Keratinocyte (primary cell): Measurements from ENCODE around the gene RHOJ. TPM values are rescaled to one million over a fixed set of nuclear protein-coding genes. Genes with fewer than 3 reads are reported as not detected.

Experiments
- DNase-seq: peaks from one replicate; pipeline ENCODE4 v3.0.0-alpha.2; 2011; ENCODE audit warnings: low read depth, missing footprints, low spot score
- FAIRE-seq: peaks from 2 replicates; lab custom pipeline; 2011; peaks lifted over from hg19 to GRCh38; lab: Jason Lieb, UNC
- H2AFZ ChIP-seq: 2 replicates; pipeline ENCODE4 v1.6.0; 2012; ENCODE audit warnings: low read length, control low read depth, inconsistent platforms; ENCODE audit not compliant: control insufficient read depth
- H3K27ac ChIP-seq: 2 replicates; pipeline ENCODE4 v1.5.1; 2011; ENCODE audit warnings: low read length; ENCODE audit not compliant: control insufficient read depth, insufficient read depth
- H3K27me3 ChIP-seq: 3 replicates; pipeline ENCODE4 v1.6.0; 2011; ENCODE audit warnings: low read length; ENCODE audit not compliant: control insufficient read depth, insufficient read depth; ENCODE audit errors: extremely low read depth
- H3K36me3 ChIP-seq, 2 experiments: 2 replicates in 1 of 2; 3 replicates in 1 of 2; pipeline ENCODE4 v1.5.1; 2011; ENCODE audit warnings: low read length in 2 of 2, mild to moderate bottlenecking in 1 of 2; ENCODE audit not compliant: control insufficient read depth in 2 of 2, insufficient read depth in 2 of 2; ENCODE audit errors: extremely low read depth in 1 of 2
- H3K4me1 ChIP-seq: 3 replicates; pipeline ENCODE4 v1.5.1; 2011; ENCODE audit warnings: low read length; ENCODE audit not compliant: control insufficient read depth, insufficient read depth; ENCODE audit errors: extremely low read depth
- H3K4me2 ChIP-seq: 3 replicates; pipeline ENCODE4 v1.6.0; 2011; ENCODE audit warnings: low read depth, low read length; ENCODE audit not compliant: control insufficient read depth, insufficient read depth; ENCODE audit errors: extremely low read depth
- H3K4me3 ChIP-seq, 3 experiments: fragments of 200-600 bp in 1 of 3; sonication (generic) in 1 of 3; 2 replicates in 2 of 3; 3 replicates in 1 of 3; pipeline ENCODE4 v1.5.1; 2011 to 2016; ENCODE audit warnings: low read length in 3 of 3, mild to moderate bottlenecking in 3 of 3, control low read depth in 2 of 3, inconsistent platforms in 1 of 3, low read depth in 1 of 3, mixed read lengths in 1 of 3, mixed run types in 1 of 3, moderate library complexity in 1 of 3; ENCODE audit not compliant: control insufficient read depth in 2 of 3, insufficient read depth in 2 of 3; ENCODE audit errors: extremely low read depth in 1 of 3
- H3K79me2 ChIP-seq: 2 replicates; pipeline ENCODE4 v1.6.0; 2012; ENCODE audit warnings: low read length; ENCODE audit not compliant: control insufficient read depth, insufficient read depth
- H3K9ac ChIP-seq: 3 replicates; pipeline ENCODE4 v1.6.0; 2011; ENCODE audit warnings: low read length; ENCODE audit not compliant: control insufficient read depth, insufficient read depth; ENCODE audit errors: extremely low read depth
- H3K9me1 ChIP-seq: 3 replicates; pipeline ENCODE4 v1.6.0; 2011; ENCODE audit warnings: low read length; ENCODE audit not compliant: control insufficient read depth, insufficient read depth; ENCODE audit errors: extremely low read depth
- H3K9me3 ChIP-seq: 2 replicates; pipeline ENCODE4 v1.5.1; 2012; ENCODE audit warnings: low read depth, low read length; ENCODE audit not compliant: control insufficient read depth
- H4K20me1 ChIP-seq: 3 replicates; pipeline ENCODE4 v1.6.0; 2011; ENCODE audit warnings: low read length; ENCODE audit not compliant: control insufficient read depth, insufficient read depth; ENCODE audit errors: extremely low read depth
- CTCF ChIP-seq, 3 experiments: IDR thresholded peaks in 1 of 3; conservative IDR thresholded peaks in 1 of 3; optimal IDR thresholded peaks in 1 of 3; 2 replicates in 2 of 3; 3 replicates in 1 of 3; pipeline versions ENCODE3 to v1.5.1; 2011; ENCODE audit warnings: low read length in 3 of 3, mild to moderate bottlenecking in 3 of 3, moderate library complexity in 2 of 3, control low read depth in 1 of 3, inconsistent platforms in 1 of 3; ENCODE audit not compliant: insufficient read depth in 2 of 3; ENCODE audit errors: extremely low read depth in 1 of 3
- EZH2 ChIP-seq: IDR thresholded peaks from one replicate; pipeline ENCODE4 v1.6.1; 2012; ENCODE audit warnings: inconsistent platforms, mild to moderate bottlenecking, low read length, moderate library complexity
- dilution Hi-C: fragments of 300-500 bp; cut with MboI; formaldehyde crosslinking; loops from one replicate; pipeline ENCODE4 v1.7.0; 2020; ENCODE audit warnings: low sequenced_read_pairs; ENCODE audit not compliant: extremely low pct_ligation_motif_present
- polyA plus RNA-seq, 5 experiments: library from polyadenylated mRNA; depleted of rRNA in 3 of 5; stranded (reverse) in 3 of 5; stranded (forward) in 1 of 5; unstranded in 1 of 5; fragments of >200 nt; gene quantifications; 1 replicate in 1 of 5; 2 replicates in 3 of 5; 3 replicates in 1 of 5; pipeline versions ENCODE4 v1.2.1 to v1.2.3, GENCODE V29; 2011 to 2012; ENCODE audit warnings: missing spikeins in 2 of 5, low read depth in 1 of 5, low replicate concordance in 1 of 5

Gene RHOJ
- polyA plus RNA-seq, 1 donor (not counting 4 experiments of a cell fraction or from before 2014, with no cell fraction given), result 0.46 TPM

DNA sequence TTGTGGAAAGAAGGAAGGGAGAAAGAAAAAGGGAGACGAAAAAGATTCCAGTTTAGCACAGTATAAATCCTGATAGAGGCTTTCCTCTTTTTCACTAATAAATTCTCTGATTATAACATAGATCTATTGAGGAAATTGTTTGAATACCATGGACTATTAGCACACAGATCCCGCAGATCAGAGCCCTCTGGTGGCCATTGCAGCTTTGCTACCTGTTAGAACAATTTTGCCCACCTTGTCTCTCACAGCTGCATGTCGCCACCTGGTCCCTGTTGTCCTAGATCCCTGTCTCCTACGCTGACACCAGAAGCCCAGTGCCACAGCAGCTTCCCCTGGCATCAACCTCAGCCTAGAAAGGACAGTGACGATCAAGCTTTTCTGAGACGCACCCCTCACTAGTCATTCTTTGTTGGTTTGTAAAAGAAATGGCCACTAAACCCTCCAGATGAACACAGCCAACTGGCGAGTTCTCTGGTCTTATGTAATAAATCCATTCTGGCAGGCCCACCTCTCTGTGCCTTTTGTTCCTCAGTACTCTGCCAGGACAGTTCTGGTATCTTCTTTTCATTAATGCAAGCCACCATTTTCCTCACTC, 104.6 kb downstream of the RHOJ start:
- Histone ChIP-seq H3K79me2 (no peaks in the 10 kb centered on the region), H2AFZ (no peak overlapping the region), H3K9me1 (no peaks in the 10 kb centered on the region), H3K4me3 (no peak overlapping the region), H3K4me1 (no peaks in the 10 kb centered on the region), H4K20me1 (no peaks in the 10 kb centered on the region), H3K27ac (no peak overlapping the region), H3K27me3 (no peaks in the 10 kb centered on the region), H3K9ac (no peak overlapping the region), H3K4me2 (no peak overlapping the region), H3K9me3 (no peaks in the 10 kb centered on the region), H3K36me3 (no peaks in the 10 kb centered on the region)
- TF ChIP-seq EZH2, result no peak
- peak; percentile 50 to 71 (median 69) for TF ChIP-seq CTCF (optimal IDR thresholded peaks at IDR 0.05 in 1 of 3, IDR thresholded peaks at IDR 0.05 in 1 of 3, conservative IDR thresholded peaks at IDR 0.05 in 1 of 3; ENCODE audit: extremely low read depth in 1 of 3, insufficient read depth in 2 of 3, low read length in 3 of 3)
- dilution Hi-C loops, result no loop called here
- DNase-seq (no peak), FAIRE-seq (no peak)

DNA sequence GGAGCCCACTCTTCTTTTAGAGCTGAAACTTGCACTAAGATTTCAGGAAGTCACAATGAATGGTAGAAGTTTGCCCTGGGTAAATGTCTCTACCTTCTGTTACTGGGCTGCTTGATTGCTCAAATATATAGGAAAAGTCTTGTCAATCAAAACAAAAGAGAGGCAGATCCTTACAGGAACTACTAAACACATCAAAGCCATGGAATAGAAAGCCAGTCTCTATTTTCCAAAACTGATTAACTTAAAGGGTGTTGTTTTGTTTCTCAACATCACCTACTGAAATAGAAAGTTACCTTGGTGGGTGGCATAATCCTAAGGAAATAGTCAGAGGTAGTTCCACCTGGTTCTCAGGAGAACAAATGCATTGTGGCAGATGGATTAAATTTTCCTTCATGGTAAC, 114.6 kb downstream of the RHOJ start, which contains the start of gene GPHB5:
Gene GPHB5, minus strand, starts transcription at position 101 of the 400 bp plus-strand sequence. CDS start 1,086 bp downstream, outside the sequence.
- Histone ChIP-seq H3K36me3 (no peaks in the 10 kb centered on the region), H3K4me1 (no peaks in the 10 kb centered on the region), H4K20me1 (no peaks in the 10 kb centered on the region), H3K9ac (no peak within 1 kb of the TSS), H3K27ac (no peak within 1 kb of the TSS), H3K27me3 (no peaks in the 10 kb centered on the region), H2AFZ (no peak within 1 kb of the TSS), H3K4me3 (no peak within 1 kb of the TSS), H3K9me1 (no peaks in the 10 kb centered on the region), H3K9me3 (no peaks in the 10 kb centered on the region), H3K79me2 (no peaks in the 10 kb centered on the region), H3K4me2 (no peak within 1 kb of the TSS)
- TF ChIP-seq CTCF (optimal IDR thresholded peaks at IDR 0.05 in 1 of 3, IDR thresholded peaks at IDR 0.05 in 1 of 3, conservative IDR thresholded peaks at IDR 0.05 in 1 of 3; ENCODE audit: extremely low read depth in 1 of 3, insufficient read depth in 2 of 3, low read length in 3 of 3) (no peak), EZH2 (no peak)
- dilution Hi-C loops, result no loop called here
- DNase-seq (no peak), FAIRE-seq (no peak)
